Aorta (tissue), 5 donors: ENCODE data around the gene CRABP2. TPM values are rescaled to one million over a fixed set of nuclear protein-coding genes. Genes with fewer than 3 reads are reported as not detected.

ENCODE experiments used
- ATAC-seq: fragments of 200-7000 bp; cut with Tn5 transposase; one replicate; pipeline ENCODE4 v1.9.1; 2022; ENCODE audit warnings: moderate library complexity; ENCODE audit not compliant: low FRiP score
- DNase-seq, 2 donors: peaks; one replicate each; pipeline ENCODE4 v3.0.0-alpha.2; 2020
- H3K27ac ChIP-seq, 2 donors: one replicate each; pipeline ENCODE4 v1.5.1; 2013; ENCODE audit warnings: low read length in 2 of 2, mild to moderate bottlenecking in 2 of 2, moderate library complexity in 2 of 2, control low read depth in 1 of 2, inconsistent platforms in 1 of 2, low read depth in 1 of 2
- H3K27me3 ChIP-seq, 2 donors: one replicate each; pipeline ENCODE4 v1.6.1; 2013; ENCODE audit warnings: control low read depth in 1 of 2, low read length in 1 of 2, mild to moderate bottlenecking in 1 of 2, moderate library complexity in 1 of 2; ENCODE audit not compliant: insufficient read depth in 2 of 2, control insufficient read depth in 1 of 2
- H3K36me3 ChIP-seq, 2 donors: one replicate each; pipeline ENCODE4 v1.6.1; 2013; ENCODE audit warnings: control low read depth in 1 of 2, low read length in 1 of 2, mild to moderate bottlenecking in 1 of 2; ENCODE audit not compliant: insufficient read depth in 2 of 2, control insufficient read depth in 1 of 2
- H3K4me1 ChIP-seq, 2 donors: one replicate each; pipeline ENCODE4 v1.6.1; 2013; ENCODE audit warnings: low read length in 2 of 2, control low read depth in 1 of 2, mild to moderate bottlenecking in 1 of 2, moderate library complexity in 1 of 2; ENCODE audit not compliant: insufficient read depth in 2 of 2, control insufficient read depth in 1 of 2
- H3K4me3 ChIP-seq, 2 donors: one replicate each; pipeline ENCODE4 v1.5.1; 2013; ENCODE audit warnings: low read length in 2 of 2, control low read depth in 1 of 2, mild to moderate bottlenecking in 1 of 2
- H3K9me3 ChIP-seq: one replicate; pipeline ENCODE4 v1.6.1; 2013; ENCODE audit warnings: mild to moderate bottlenecking, low read length; ENCODE audit not compliant: control insufficient read depth
- WGBS, 2 donors: extraction: QIAGEN DNeasy Blood & Tissue Kit; methylation state at CpG; one replicate each; pipeline ENCODE4 v1.1.7; 2013; 5-methylcytosine and 5-hydroxymethylcytosine counted together
- intact Hi-C, 2 donors: fragments of 100-400 bp; cut with DNase I; formaldehyde crosslinking; loops; one replicate each; pipeline versions ENCODE4 v1.14.2 to v1.15.0; 2022
- polyA plus RNA-seq, 2 donors: library from polyadenylated mRNA; stranded (reverse); fragments of 200-250 nt; gene quantifications; one replicate each; pipeline ENCODE4 v1.2.3, GENCODE V29; 2013
- total RNA-seq, 2 donors: library from RNA; stranded (reverse); fragmentation: NEBNext Ultra II Directional; extraction: Animal tissue kit (Norgen Biotek cat#: 25700); gene quantifications; one replicate each; pipeline ENCODE4 v1.2.1, GENCODE V29; 2021
- donor health status: healthy with polysubstance abuse.
- donor health status: Bipolar disorder and iron deficiency.
- donor health status: DM: no; HTN: no; CAD: no.
- donor health status: DM: no; HTN: no; CAD: no.
- donor health status: DM: yes; HTN: yes; CAD: no.

The CRABP2 gene
- total and polyA plus RNA-seq, 4 donors, result 3.8 to 34.4 (median 7.1) TPM

- no peak overlapping the region for H3K27ac ChIP-seq
- no peaks in the 10 kb centered on the region for H3K36me3 ChIP-seq
- WGBS, 2 donors, result 65 to 71% methylated on average over 20 of the region's 20 CpGs
- H3K4me1 ChIP-seq, result no peaks in the 10 kb centered on the region
- no peak for ATAC-seq
- no peak overlapping the region for H3K4me3 ChIP-seq
- H3K9me3 ChIP-seq, result no peaks in the 10 kb centered on the region
- intact Hi-C loops, result loop anchor here in 1 of 2 donors (10.0 kb wide), 1 partner anchor 193 kb away; no protein-coding TSS in a partner anchor
- H3K27me3 ChIP-seq, result no peaks in the 10 kb centered on the region
- DNase-seq, result no peak
Observed at GRCh38 chr1:156691665-156692440, 13.5 kb downstream of the CRABP2 start.

- DNase-seq (no peak), ATAC-seq (no peak)
- 77 to 80% methylated on average over 10 of the region's 10 CpGs for WGBS, 2 donors
- intact Hi-C loops, result loop anchor here in 1 of 2 donors (10.0 kb wide), 1 partner anchor 194 kb away; no protein-coding TSS in a partner anchor
- Histone ChIP-seq H3K4me1 (no peaks in the 10 kb centered on the region), H3K27ac (no peak overlapping the region), H3K36me3 (no peaks in the 10 kb centered on the region), H3K9me3 (no peaks in the 10 kb centered on the region), H3K27me3 (no peaks in the 10 kb centered on the region), H3K4me3 (no peak overlapping the region)
Observed at GRCh38 chr1:156691191-156691590, 14.2 kb downstream of the CRABP2 start.

- Histone ChIP-seq H3K4me1 (no peaks in the 10 kb centered on the region), H3K4me3 (no peak overlapping the region), H3K27me3 (no peaks in the 10 kb centered on the region), H3K9me3 (no peaks in the 10 kb centered on the region), H3K27ac (no peak overlapping the region), H3K36me3 (no peaks in the 10 kb centered on the region)
- DNase-seq, result no peak
- intact Hi-C loops, result loop anchor here in 1 of 2 donors (10.0 kb wide), 1 partner anchor 194 kb away; no protein-coding TSS in a partner anchor
- 56 to 59% methylated on average over 8 of the region's 8 CpGs for WGBS, 2 donors
- no peak for ATAC-seq
Observed at GRCh38 chr1:156690675-156691036, 14.7 kb downstream of the CRABP2 start.

- 18% methylated on average over 10 of the region's 10 CpGs for WGBS, 2 donors
- H3K27me3 ChIP-seq, result no peaks in the 10 kb centered on the region
- ATAC-seq (no peak), DNase-seq (no peak)
- no peaks in the 10 kb centered on the region for H3K4me1 ChIP-seq
- no peak overlapping the region for H3K4me3 ChIP-seq
- H3K9me3 ChIP-seq, result no peaks in the 10 kb centered on the region
- intact Hi-C loops, result loop anchor here (1.0 to 10.0 kb wide), 5 partner anchors 35 to 202 kb away; partner anchors contain the start of genes PEAR1 (in 1 of the 2) and PRCC (in 1 of the 2)
- no peak overlapping the region for H3K27ac ChIP-seq
- no peaks in the 10 kb centered on the region for H3K36me3 ChIP-seq
Observed at GRCh38 chr1:156689953-156690674, 15.3 kb downstream of the CRABP2 start.

- no peak overlapping the region for H3K27ac ChIP-seq
- DNase-seq (peak; percentile 86 to 91), ATAC-seq (peak; percentile 93)
- no peak overlapping the region for H3K4me3 ChIP-seq
- H3K36me3 ChIP-seq, result no peaks in the 10 kb centered on the region
- intact Hi-C loops, result loop anchor here (1.0 to 10.0 kb wide), 4 partner anchors 36 to 203 kb away; partner anchors contain the start of genes PEAR1 (in 1 of the 2) and PRCC (in 1 of the 2)
- H3K9me3 ChIP-seq, result no peaks in the 10 kb centered on the region
- 1% methylated on average over 23 of the region's 23 CpGs for WGBS, 2 donors
- H3K4me1 ChIP-seq, result no peaks in the 10 kb centered on the region
- no peaks in the 10 kb centered on the region for H3K27me3 ChIP-seq
Observed at GRCh38 chr1:156689035-156689952, 16.1 kb downstream of the CRABP2 start.

GRCh38 chr1:156684227-156684782 lies 21.1 kb downstream of the CRABP2 start:
- ATAC-seq (no peak), DNase-seq (no peak)
- Histone ChIP-seq H3K9me3 (no peaks in the 10 kb centered on the region), H3K4me3 (no peak overlapping the region), H3K27me3 (no peaks in the 10 kb centered on the region), H3K4me1 (no peaks in the 10 kb centered on the region), H3K27ac (no peak overlapping the region), H3K36me3 (no peaks in the 10 kb centered on the region)
- 79 to 80% methylated on average over 5 of the region's 5 CpGs for WGBS, 2 donors
- intact Hi-C loops, result loop anchor here in 1 of 2 donors (10.0 kb wide), 1 partner anchor 80 kb away; the partner anchor contains the start of gene PRCC

- WGBS, 2 donors, result 65 to 66% methylated on average over 5 of the region's 5 CpGs
- no peaks in the 10 kb centered on the region for H3K9me3 ChIP-seq
- intact Hi-C loops, result loop anchor here in 1 of 2 donors (10.0 kb wide), 1 partner anchor 82 kb away; the partner anchor contains the start of gene PRCC
- H3K27ac ChIP-seq, result no peak overlapping the region
- no peak overlapping the region for H3K4me3 ChIP-seq
- no peaks in the 10 kb centered on the region for H3K27me3 ChIP-seq
- ATAC-seq (no peak), DNase-seq (no peak)
- no peaks in the 10 kb centered on the region for H3K36me3 ChIP-seq
- no peaks in the 10 kb centered on the region for H3K4me1 ChIP-seq
Observed at GRCh38 chr1:156682166-156682890, 23.1 kb downstream of the CRABP2 start.
